Forelimb muscle (tissue), 1 donor: Measurements from ENCODE around the gene GAK. TPM values are rescaled to one million over a fixed set of nuclear protein-coding genes. Genes with fewer than 3 reads are reported as not detected.
"Not testable (repeated sequence)": the region's sequence is repeated elsewhere in the genome, so short reads cannot be mapped to it uniquely, and the experiment has no call there.

ENCODE experiments used
- DNase-seq: peaks from one replicate; pipeline ENCODE4 v3.0.0-alpha.2; 2013; ENCODE audit warnings: low read depth
- polyA plus RNA-seq: library from polyadenylated mRNA; unstranded; fragments of 120-200 nt; gene quantifications from one replicate; pipeline ENCODE4 v1.2.1, GENCODE V29; 2013; ENCODE audit not compliant: insufficient read length

GAK gene
- polyA plus RNA-seq, 1 donor, result 34.6 TPM

DNA sequence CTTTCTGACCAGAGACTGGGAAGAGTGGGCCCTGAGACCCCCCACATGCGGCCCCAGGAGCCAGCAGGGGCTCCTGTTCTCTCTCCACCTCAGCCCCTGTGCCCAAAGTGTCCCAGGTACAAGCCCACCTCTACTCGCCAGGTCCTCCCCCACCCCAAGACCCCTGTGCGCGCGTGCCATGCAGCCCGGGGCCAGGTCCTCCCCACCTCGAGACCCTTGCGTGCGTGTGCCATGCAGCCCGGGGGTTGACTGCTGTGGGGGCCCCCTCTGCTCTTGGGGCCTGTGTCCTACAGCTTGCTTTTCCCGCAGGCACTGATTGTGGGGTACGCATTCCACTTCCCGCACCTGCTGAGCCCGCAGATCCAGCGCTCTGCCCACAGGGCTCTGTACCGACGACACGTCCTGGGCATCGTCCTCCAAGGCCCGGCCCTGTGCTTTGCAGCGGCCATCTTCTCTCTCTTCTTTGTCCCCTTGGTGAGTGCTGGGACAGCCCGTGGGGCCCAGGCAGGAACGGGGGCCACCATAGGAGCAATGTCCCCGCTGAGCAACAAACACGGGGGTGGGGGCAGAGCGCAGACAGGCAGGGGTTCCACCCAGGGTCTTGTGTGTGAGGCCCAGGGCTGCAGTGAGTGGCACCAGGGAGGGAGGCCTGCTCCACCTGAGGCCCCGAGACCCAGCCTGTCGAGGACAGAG lies 20.9 kb upstream of the GAK start:
- no peak for DNase-seq

DNA sequence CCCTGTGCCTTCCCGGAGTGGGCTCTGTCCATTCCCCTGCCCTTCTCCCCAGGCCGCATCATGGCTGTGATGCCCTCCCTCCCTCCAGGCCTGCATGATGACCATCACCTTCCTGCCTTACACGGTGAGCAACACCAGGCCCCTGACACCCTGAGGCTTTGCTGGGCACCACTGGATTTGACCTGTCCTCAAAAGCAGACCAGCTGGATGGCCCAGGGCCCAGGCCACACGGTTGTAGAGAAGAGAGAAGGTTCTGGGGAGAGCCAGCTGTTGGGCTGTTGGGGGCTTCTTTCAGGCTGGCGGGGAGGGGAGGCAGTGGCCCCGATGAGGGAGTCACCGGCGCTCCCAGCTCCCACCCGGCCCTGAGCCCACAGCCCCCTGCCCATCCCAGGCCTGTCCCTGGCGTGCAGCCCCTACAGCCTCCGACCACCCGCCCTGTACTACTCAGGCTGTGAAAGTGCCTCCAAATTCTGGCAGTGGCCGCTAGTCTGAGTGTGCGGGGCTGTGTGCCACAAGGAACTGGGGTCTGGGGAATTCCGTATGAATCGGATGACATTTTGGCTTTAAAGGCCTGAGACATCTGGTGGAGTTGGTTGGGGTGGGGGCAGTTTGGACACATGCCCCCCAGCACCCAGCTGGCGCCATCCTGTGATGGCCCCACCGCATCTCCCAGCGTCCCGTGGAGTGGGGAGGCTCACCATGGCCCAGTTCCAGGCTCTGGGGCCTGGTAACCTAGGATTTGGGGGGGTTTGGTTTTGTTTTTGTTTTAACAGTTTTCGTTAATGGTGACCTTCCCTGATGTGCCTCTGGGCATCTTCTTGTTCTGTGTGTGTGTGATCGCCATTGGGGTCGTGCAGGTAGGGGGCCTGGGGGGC lies 19.7 kb upstream of the GAK start:
- DNase-seq, result no peak

DNA sequence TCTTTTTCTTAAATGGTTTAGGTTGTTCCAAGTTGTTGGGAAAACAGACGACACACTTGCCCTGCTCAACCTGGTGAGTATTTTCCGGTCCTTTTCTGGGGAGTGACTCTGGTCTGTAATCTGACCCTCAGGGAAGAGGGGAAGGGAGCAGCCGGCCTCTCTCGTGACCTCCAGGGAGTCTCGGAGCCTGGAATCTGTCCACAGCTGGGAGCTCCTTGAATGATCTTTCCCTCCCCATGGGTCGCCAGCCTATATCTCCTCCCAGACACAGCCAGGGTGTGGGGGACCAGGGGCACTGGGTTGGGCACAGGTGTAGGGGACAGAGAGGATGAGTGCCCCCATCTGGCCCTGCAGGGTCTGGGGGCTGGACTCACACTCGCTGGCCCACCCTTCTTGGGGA lies 19.1 kb upstream of the GAK start:
- DNase-seq, result no peak

DNA sequence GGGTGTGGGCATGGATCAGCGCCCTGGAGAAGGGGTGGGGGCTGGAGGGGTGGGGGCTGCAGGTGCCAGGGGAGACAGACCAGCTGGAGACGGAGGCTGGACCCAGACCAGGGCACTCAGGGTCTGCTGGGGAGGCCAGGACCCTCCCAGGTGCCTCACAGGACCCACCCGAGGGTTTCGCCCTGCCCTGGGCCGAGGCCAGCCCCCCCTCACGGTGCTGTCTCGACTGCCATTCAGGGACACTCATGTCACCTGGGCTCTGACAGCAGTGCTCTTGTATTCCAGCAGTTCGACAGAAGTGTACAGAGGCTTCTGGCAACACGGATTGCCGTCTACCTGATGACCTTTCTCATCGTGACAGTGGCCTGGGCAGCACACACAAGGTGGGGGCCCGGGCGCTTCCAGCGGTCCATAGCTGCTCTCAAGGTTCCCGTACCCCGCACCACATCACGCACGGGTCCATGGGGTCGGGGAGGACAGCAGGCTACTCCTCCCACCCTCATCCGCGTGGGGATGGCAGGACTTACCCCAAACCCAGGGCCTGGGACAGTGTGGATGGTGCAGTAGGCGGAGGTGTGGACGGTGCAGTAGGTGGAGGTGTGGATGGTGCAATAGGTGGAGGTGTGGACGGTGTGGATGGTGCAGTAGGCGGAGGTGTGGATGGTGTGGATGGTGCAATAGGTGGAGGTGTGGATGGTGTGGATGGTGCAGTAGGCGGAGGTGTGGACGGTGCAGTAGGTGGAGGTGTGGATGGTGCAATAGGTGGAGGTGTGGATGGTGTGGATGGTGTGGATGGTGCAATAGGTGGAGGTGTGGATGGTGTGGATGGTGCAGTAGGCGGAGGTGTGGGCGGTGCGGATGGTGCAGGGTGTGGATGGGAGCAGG lies 18.3 kb upstream of the GAK start:
- DNase-seq, result no peak

DNA sequence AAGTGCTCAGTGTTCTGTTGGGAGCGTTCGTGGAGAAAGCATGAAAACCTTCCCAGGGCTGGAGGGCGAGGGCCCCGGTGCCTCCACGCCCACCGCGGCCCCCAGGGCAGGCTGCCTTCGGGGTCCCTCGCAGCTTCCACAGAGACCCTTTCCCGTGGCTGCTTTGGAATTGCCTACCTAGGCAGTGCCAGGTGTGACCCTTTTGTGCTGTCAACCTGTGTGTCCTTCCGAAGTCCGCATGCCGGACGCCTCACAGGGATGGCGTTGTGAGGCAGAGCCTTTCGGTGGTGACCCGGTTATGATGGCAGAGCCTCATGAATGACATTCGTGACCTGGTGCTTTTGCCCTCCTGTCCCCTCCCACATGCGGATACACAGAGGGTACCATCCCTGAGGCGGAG lies 17.5 kb upstream of the GAK start:
- DNase-seq, result no peak

DNA sequence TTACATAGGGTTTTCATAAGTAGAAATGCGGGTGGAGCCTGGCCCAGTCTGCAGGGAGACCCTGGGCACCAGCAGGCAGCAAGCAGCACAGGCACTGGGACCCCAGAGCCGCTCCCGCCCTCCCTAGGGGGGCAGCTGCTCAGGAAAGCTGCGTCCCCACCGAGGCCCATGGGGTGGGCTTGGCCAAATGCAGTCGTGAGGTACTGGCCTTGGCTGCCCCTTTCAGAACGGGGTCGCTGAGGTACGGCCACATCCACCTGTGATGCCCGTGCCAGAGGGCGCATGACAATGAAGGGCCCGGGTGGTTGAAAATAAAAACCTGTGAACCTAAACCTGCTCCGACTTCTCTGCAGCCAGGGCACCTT lies 16.8 kb upstream of the GAK start:
- no peak for DNase-seq

DNA sequence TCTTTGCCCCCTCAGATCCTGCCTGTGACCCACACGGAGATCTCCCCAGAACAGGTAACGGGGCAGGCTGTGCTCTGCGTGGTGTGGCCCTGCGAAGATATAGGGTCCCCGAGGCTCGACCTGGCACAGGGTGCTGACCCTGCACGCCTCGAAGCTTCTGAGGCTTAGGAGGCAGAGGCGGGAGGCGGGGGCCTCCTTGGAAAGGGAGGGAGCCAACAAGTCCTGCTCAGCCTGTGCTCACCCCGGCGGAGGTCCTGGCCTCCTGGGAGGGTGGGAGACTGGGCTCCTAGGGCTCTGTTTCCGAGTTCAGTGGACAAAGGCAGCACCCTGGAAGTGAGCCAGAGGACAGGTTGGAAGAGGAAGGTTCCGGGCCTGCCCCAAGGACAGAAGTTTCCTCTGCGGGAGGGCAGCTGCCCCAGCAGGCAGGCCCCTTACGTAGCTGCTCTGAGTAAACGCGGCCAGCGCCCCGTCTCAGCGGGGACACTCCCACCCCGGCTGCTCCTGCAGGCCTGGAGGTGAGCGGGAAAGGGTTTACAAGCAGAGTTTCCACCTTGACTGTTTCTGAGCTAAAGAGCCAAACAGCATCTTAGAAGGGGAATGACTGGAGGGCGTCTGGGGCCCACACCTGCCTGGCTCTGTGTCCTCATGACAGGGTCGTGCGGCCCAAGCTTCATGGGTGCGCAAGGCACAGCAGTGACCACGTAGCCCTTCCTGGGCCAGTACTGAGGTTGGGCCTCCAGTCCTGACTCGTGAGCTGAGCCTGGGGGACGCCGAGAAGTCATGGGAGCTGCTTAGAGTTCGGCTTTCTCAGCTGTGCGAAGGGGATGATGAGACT lies 16.2 kb upstream of the GAK start:
- DNase-seq, result no peak

DNA sequence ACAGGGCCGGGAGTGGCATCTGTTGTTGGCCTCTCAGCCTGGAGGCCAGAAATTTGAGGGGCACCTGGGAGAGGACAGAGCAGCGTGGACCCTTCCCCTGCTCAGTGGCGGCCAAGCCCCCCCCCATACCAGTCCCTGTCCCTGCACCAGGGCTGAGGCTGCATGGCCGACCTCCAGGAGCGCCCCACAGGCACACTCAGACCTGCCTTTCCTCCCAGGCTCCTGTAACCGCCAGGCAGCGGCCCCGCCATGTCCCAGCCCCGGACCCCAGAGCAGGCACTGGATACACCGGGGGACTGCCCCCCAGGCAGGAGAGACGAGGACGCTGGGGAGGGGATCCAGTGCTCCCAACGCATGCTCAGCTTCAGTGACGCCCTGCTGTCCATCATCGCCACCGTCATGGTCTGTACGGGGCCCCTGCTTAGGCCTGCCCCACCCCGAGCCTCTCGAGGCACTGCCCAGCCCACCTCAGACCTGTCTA lies 15.4 kb upstream of the GAK start:
- no peak for DNase-seq

DNA sequence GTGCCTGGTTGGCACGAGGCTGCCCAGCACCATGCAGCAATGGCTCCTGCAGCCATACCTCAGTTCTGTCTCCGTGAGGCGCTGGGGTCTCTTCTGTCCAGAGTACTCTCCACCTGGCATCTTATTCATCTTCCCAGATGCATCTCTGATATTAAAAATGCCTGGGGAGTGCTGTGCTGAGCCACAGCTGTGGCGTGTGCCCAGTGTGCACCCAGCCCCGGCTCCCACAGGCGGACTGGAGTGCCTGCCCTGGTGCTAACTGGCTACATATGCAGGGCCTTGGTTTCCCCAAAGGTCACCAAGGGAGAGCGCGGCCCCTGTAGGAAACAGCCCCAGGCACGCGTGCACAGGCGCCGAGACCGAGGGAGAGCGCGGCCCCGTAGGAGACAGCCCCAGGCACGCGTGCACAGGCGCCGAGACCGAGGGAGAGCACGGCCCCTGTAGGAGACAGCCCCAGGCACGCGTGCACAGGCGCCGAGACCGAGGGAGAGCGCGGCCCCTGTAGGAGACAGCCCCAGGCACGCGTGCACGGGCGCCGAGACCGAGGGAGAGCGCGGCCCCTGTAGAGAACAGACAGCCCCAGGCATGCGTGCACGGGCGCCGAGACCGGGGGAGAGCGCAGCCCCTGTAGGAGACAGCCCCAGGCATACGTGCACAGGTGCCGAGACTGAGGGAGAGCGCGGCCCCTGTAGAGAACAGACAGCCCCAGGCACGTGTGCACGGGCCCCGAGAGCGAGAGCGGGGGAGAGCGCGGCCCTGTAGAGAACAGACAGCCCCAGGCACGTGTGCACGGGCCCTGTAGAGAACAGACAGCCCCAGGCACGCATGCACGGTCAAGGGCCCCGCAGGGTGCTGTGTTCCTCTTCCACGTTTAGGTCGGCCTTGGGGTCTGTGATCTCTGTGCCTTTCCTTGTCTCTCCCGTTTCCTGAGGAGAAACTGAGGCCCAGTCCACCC lies 14.7 kb upstream of the GAK start:
- DNase-seq, result no peak

DNA sequence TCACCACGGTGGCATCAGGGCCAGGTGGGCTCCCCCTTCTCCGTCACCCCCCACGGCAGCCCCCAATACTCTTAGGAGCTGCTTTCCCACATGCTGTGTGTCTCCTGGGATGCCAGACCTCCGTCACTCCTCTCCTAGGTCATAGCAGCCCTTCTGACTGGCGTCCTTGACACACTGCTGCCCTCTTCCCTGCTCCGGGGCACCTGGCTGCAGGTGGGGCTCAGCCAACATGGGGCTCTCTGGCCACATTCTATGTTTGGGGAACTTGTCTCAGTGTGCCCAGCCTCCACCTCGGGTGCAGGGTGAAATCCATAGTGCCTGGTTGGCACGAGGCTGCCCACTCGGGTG lies 14.0 kb upstream of the GAK start:
- no peak for DNase-seq

DNA sequence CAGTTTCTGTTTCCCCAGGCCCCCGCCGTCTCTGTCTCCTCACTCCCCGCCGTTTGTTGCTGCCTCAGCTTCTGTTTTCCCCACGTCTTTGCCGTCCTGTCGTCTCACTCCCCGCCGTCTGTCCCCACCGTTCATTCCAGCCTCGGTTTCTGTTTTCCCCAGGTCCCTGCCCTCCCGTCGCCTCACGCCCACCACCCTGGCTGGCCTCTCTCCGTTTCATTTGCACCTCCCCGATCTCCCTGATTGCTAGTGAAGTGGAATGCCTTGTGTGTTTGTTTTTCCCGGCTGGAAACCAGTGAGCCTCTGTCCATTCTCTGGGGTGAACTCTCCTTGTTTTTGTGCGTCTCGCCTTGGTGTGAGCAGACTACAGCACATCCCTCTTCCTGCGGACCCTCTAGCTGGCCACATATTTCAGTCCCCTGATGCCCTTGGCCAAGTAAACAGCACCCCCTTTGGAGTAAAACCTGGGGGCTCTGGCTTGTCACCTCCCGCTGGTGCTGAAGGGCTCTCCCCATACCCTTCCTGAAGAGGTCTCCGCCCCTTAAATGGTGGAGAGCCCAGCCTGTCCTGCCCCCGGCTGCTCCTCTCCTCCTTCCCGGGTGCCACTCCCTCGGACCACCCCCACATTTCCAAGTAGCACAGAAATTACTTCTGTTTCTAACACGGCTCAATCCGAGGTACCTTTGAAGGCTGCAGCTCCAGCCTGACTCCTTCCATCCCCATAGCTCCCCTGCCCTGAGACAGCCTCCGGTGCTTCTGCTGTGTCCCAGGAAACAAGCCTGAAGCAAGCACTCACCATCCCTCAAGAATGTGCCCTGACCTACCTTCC lies 13.4 kb upstream of the GAK start:
- DNase-seq, result no peak

DNA sequence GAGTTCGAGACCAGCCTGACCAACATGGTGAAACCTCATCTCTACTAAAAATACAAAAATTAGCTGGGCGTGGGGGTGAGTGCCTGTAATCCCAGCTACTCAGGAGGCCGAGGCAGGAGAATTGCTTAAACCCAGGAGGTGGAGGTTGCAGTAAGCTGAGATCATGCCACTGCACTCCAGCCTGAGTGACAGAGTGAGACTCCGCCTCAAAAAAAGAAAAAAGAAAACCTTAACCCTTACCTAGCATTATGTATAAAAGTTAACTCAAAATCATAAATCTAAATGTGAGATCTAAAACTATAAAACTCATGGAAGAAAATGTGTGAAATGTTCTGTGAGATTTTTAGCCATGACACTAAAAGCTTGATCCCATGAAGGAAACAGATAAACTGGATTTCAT lies 7.4 kb upstream of the GAK start:
- not testable (repeated sequence) for DNase-seq

DNA sequence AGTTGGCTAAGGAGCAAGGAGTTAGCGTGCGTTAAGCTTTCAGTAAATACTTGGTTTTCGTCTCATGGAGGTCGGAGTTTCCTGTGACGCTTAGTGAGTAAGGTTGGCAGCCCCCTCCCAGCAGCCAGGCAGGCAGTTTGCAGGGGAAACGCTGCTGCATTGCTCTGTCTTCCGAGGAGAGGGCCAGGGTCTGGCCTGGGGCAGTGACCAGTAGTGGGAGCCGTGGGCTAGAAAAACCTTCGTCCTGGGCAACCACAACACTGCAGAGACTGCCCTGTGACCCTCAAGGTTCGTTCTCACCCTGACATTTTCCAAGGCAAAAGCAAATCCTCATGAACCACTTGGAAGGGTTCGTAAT lies 576 bp upstream of the GAK start:
- DNase-seq, result no peak

DNA sequence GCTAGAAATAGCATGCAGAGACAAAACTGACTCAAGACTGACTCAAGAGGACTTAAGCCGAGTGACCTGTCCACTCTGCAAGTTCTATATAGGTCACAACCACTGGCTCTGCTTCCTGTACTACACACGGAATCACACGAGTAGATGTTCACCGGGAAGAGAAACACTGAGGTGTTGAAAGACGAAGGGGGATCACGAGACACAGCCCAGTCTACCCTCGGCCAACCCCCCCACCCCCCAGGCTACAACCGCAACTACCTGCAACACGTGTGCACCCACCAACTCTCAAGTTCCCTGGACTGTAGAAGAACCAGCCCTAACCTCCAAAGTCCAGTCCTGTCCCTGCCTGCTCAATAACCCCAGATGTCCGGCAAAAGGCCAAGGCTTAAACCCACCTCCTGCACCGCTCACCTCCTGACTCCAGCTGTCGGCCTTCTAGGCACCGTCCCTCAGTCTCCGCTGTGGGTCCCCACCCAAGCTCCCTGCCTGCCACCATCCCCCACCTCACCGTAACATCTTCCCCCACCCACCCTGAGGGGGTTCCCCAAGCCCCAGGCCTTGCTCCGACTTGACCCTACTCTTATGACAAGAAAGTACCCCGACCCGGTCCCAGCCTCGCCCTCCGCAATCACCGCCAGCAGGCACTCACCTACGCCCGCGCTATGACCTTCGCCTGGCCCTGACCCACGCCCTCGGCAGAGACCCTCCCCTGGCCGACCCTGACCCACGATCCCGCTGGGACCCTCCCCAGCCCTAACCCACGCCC lies 739 bp downstream of the GAK start:
- DNase-seq, result no peak

DNA sequence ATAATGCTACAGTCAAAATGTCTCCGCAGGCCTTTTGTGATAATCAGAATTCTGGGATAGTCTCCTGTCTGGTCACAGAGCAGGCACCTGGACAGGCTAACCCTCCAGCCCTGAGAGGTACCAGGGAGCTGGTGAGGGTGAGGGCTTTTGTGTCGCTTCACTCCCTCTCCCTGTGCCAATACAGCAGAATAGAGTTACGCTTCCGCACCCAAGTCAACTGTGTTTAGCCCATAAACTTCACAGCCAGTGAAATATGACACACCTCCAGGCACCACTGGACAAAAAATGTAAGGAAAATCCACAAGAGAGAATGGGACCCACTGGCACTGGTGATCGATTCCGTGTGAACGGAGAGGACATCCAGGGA lies 1.3 kb downstream of the GAK start:
- no peak for DNase-seq

DNA sequence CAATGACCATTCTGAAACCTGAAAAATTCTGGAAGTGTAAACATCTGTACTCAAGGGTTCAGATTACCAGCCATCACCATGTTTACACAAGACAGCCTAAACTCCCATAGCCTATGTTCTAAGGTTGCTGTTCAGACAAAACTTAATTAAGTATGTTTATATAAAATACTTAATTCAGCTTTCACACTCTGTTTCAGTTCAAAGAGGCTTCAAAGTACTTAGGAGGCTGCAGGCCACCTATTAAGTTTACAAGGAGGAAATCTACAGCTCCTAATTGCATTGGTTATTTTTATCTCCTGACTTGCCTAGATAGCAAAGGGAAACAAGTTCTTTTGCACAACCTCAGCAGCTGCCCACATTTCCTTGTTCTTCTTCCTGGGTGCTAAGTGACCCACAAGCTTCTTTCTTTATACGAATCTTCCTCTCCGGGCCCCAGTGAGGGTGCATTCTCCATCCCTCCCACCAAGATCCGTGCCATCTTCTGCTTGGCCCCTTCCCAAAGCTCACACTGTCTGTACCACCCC lies 2.0 kb downstream of the GAK start:
- DNase-seq, result no peak

DNA sequence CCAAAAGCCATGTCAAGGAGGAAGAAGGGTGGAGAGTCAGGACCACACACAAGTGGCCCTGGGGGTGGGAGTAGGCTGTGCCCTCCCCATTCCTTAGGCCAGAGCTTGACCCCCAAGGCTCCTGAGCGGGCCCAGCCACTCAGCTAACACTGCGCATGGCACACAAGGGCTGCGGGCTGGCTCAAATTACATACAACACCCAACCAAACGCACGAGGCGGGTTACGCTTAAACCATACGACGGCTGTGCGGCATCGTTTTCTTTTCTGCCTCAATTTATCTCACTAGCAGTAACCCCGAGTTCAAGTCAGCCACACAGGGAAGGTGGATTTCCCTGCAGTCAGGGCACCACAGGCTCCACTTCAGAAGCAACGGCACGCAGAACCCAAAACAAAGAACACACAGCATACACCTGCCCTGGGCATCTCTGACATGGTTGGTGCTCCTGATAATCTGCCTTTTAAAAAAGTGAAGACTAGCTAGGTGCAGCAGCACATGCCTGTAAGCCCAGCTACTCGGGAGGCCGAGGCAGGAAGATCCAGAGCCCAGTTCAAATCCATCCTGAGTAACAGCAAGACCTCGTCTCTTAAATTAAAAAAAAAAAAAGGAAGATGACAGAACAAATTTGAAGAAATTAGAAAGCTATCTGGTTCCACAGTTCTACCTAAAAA lies 2.9 kb downstream of the GAK start:
- DNase-seq, result no peak

DNA sequence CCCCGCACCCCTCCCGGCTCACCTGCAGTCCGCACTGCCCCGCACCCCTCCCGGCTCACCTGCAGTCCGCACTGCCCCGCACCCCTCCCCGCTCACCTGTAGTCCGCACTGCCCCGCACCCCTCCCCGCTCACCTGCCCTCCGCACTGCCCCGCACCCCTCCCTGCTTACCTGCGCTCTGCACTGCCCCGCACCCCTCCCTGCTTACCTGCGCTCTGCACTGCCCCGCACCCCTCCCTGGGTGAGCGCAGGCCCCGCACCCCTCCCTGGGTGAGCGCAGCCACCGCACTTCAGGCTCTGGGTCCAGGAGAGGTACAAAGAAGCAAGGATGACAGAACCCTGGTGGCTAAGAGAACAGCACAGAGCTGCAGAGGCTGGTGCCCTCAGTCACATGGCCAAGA lies 4.5 kb downstream of the GAK start:
- DNase-seq, result not testable (repeated sequence)
